Globus pallidus (tissue), 1 donor: Measurements from ENCODE around the gene SLC25A31.

Source experiments
- DNase-seq: peaks from one replicate; pipeline ENCODE4 v3.0.0-alpha.2; 2015; ENCODE audit warnings: low spot score

The SLC25A31 gene

DNA sequence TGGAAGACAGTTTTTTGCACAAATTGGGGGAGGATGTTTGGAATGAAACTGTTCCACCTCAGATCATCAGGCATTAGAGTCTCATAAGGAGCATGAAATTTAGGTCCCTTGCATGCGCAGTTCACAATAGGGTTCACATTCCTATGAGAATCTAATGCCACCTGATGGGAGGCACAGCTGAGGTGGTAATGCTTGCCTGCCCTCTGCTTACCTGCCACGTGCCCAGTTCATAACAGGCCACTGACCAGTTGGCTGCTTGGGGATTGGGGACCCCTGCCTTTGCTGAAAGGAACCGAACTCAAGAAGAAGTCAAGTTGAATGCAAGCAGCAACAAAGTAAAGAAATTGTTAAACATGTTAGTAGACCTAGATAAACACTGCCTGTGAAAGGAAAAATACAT is 47.3 kb downstream of the SLC25A31 start:
- DNase-seq = no peak

DNA sequence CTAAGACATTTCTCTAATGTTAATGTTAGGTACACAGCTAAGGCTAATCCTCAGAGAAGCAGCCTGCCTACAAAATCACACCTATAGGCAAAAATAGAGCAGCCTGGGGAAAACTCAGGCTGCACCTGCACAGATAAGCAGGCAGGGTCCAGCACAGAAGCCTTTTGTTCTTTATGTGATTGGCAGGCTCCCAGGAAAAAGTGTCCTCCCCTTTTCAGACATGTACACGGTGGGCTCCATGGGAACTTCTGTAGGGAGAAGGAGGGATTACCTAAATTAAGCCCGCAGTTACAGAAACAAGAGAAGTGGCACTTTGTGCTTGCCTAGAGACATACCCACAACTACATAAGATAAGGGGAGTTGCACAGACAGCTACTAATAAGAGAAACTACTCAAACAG is 47.9 kb downstream of the SLC25A31 start:
- no peak for DNase-seq

DNA sequence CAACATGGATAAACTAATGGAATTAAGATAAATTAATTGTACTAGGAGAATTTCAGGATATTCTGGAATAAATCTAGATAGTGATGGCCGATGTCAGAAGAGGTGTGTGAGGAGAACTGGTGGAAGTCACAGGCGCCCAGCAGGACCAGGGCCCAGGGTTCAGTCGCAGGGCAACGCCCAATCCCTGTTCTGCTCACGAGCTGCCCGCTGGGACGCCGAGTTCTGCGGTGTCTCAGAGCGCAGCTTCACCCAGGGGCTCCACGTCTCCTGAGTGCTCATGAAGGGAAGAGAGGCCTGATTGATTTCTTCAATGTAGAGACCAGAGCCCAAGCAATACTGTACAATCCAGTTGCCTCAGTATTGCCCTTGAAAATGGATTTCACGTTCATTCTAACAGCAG is 50.4 kb downstream of the SLC25A31 start:
- no peak for DNase-seq

DNA sequence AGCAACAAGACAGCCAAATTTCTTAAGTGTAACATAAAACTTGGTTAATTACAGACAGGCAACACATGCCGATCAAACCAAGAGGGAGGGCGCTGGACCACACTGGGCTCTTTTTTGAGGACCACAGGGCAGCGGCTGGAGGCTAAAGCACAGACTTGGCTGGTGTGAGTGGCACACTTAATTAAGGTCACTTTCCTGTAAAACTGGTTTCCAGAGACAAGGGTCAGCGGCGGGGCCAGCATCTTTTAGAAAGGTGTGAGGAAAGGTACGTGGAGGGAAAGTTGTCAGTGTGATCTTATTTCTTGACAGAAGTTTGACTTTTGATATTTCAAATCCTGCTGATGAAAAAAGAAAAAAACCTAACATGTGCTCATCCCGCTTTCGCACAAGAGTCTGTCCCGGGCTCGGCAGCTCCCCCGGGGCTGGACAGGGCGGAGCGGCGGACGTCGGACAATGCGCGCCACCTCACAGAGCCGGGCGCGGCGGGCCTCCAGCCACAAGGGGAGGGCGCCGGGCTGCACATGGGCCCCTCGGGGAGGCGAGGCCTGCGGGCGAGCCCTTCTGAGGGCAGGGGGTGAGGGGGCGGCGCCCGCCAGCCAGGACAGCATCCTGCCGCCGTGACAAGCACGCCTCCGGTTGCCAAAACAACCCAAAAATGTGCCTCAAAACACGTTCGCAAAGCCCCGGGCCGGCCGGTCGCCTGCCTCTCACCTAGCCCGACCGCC is 51.3 kb downstream of the SLC25A31 start:
- DNase-seq = peak; percentile 50

DNA sequence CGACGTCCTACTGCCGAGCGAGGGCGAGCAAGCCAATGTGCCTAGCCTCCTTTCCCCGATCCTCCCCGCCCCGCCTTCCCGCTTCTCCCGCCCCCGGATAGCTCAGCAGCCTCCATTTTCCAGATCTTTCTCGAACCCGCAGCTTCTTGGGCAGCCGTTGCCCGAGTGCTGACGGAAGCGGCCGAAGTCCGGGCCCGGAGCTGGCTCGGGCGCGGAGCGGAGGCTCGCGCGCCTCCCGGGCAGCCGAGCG is 51.8 kb downstream of the SLC25A31 start:
- no peak for DNase-seq

DNA sequence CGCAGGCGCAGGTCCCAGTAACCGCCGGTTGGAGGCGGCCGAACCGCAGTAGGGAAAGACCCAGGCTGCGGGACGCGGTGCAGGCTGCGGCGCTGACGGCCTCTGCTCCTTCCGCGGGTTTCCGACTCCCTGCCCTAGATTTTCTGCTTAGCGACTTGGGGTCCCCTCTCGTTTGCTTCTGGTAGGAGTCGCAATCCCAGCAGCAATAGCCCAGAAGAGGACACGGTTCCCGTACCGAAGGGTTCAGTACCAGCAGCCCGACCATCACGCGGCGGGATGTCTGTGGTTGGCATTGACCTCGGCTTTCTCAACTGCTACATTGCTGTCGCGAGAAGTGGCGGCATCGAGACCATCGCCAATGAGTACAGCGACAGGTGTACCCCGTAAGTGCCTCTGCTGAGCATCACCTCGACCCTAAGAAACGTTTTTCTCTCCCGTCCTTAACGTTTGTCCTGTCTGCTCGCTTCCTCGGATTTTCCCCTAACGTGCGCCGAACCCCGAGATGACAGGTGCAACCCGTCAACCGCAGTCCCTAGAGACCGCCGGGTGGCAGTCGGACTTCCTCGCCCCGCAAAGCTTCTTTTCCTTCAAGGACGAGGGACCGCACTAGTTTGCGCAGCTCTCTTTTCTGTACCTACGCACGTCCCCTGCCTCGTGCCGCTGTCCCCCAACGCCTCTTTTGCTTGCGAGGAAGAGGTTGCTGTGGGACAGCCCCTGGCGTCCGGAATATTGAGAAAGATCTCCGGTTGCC is 52.2 kb downstream of the SLC25A31 start, which contains the start of gene HSPA4L:
HSPA4L (plus strand) TSS at position 48 of the 751 bp plus-strand sequence; CDS start at position 277, 229 bp downstream.
- peak; percentile 86 for DNase-seq

DNA sequence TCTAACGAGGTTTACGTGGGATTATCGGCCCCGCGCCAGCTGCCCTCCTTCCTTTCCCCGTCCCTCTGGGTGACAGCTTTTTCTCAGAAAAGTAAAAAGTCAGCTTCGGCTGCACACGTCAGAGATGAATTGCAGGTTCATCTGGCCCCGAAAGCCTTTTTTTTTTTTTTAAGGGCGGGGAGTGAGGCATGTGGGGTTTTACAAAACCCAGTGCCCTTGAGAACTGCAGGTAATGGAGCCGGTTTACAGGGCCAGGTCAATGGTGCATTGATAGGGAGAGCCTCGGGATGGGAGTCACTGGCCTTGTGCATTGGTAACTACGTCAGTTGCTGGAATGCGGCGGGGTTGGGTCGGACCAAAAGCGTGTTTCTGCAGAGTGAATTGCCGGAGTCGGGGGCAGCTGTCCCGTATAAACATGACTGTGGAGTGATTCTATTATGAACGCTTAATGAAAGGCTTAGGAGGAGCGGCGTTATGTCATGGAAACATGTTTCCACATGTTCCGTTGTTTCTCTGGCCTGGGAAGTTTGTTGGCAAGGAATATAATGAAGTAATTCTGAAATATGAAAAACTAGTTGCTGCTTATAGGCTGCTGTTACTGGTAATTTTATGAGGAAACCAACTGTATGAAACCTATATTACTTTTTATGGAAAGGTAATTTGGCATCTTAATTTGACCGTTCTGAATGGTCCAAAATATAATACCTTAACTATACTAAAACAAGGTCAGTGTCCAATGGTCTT is 53.0 kb downstream of the SLC25A31 start:
- peak; percentile 73 for DNase-seq

DNA sequence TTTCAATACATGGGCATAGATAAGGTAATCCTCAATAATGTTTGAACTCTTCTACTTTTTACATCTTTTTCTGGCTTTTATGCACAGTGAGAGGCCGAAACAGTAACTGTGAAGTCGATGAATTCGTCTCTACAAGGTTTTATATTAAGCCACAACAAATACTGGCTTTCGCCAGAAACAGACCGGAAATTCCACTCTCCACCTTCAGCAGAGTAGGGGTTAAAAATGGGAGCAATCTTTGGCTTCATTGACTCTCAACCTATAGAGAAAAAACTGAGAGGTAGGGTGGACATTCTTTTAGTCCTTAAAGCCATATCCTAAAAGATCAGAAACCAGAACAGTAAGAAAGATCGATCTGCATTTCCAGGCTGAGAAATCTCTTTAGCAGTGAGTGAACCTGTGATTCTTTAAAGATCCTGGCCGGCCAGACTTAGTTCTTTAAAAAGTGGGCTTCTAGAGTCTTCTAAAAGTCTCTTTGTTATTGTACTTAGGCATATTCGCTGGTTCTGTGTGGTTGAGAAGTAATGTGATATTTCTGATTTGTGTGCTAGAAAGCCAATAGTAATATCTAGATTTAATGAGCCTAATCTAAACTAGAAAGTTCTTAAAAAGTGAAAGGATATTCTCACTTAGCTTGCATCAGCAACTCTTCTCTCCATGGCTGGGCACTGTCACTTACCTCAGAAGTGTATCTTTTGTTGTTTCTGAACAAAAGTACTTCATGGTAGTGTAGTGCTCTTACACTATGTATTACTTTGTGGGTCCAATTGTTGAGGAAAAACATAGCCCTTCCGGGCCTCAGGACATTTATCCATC is 54.0 kb downstream of the SLC25A31 start:
- DNase-seq = peak; percentile 11

DNA sequence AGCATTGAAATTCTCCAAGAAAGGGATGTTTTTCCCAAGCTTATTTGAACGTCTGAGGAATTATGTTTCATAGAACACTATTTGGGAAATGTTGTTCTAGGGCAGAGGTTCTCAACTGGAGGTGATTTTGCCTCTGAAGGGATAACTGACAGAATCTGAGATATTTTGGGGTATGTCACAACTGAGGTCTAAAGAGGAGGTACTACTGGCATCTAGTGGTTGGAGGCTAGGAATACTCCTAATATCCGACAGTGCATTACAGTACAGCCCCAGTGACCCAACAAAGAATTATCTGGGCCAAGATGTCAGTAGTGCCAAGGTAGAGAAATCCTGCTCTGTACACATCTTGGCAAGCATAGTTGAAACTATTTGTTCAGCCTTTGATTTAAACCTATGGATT is 58.3 kb downstream of the SLC25A31 start:
- DNase-seq = peak; percentile 7

DNA sequence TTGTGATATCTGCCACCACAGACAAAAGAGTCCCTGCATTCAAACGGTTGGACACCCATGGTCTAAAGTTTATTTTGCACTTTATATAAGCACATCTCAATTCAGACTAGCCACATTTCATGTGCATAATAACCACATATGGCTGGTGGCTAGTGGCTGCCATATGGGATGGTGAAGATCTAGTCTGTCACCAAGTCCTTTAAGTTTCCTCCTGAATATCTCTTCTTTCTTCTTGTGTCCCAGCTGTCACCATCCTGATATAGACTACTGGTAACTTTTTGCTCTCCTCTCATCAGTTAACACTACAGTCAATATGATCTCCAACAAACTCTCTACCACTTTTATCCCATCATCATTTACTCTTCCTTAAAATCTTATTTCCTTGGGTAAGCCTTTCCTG is 61.2 kb downstream of the SLC25A31 start:
- no peak for DNase-seq

DNA sequence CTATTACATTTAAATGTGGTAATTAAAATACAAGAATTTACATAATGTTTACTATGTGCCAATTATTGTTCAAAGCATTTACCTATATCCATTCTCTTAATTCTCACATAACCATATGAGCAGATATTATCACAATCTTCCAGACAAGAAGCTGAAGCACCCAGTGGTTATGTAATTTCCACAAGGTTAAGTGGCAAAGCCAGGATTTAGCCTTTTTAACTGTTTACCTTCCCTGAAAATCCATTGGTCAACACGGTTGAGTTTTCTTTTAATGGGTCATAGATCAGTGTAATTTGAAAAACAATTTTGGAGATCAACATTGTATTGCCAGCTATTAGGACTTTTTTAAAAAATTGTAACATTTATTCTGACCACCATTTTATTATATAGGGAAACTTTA is 63.3 kb downstream of the SLC25A31 start:
- DNase-seq = no peak

DNA sequence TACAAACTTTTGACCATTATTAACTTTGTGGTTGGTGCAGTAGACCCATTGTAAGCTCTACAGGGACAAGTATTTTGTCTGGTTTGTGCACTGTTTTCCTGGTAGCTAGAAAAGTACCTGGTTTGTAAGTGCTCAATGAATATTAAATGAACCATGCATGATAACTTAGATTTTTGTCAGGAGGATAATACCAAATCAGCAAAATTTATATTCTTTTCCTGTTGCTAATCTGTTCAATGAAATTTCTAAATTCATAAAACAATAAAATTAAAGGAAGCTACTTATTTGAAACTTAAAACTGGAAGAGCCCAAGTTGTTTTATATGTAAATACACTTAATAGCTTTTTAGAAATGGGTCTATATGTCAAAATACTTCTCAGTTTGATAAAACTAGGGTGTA is 69.5 kb downstream of the SLC25A31 start:
- DNase-seq = no peak

DNA sequence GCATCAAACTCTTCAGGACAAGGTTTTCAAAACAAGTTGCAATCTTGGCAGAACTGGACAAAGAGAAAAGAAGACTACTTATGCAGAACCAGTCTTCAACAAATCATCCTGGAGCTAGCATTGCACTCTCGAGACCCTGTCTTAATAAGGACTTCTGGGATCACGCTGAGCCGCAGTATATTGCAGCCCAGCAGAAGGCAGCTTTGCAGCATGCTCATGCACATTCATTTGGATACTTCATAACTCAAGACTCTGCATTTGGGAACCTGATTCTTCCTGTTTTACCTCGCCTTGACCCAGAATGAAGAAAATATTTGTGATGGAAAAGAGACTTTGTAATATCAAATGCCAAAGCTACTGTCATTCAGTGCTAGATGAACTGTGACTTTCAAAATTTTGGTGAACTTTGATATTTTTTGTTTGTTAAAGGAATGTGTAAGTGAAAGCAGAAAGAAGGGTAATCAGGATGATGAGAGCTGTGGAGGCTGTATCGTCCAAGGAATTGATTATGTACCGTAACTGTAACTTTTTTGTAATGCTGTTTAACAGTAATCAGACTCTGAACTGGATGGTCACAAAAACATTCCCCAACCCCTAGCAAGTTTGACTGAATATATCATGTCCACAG is 79.1 kb downstream of the SLC25A31 start:
- no peak for DNase-seq

DNA sequence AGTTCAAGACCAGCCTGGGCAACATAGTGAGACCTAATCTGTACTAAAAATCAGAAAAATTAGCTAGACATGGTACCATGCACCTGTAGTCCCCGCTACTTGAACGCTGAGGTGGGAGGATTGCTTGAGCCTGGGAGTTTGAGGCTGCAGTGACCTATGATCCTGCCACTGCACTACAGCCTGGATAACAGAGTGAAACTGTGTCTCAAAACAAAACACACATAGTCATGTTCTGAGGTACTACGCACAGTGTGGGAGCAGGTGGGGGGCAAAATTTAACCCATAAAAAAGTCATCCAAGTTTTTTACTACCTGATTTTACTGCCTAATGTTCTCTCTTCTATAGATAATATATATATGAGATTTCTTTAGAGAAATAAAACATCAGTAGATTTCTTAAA is 80.4 kb downstream of the SLC25A31 start:
- DNase-seq = no peak

DNA sequence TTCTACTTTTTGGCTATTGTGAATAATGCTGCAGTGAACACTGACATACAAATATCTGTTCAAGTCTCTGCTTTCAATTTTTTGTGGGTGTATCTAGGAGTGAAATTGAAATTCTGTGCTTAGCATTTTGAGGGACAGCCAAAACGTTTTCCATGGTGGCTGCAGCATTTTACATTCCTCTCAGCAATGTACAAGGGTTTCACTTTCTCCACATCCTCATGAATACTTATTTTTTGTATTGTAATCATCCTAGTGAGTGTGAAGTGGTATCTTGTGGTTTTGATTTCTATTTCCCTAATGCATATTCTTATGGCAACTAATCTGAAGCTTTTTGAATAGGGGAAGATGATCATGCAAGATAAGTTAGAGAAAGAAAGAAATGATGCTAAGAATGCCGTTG is 92.2 kb downstream of the SLC25A31 start:
- DNase-seq = no peak
